GM19238 (cell line): ENCODE data around the gene ISCA1.

Experiments
- DNase-seq: peaks from one replicate; pipeline ENCODE4 v3.0.0; 2011; ENCODE audit warnings: low spot score; ENCODE audit not compliant: insufficient read length

ISCA1 gene

GRCh38 chr9:86230858-86231257 is 51.5 kb downstream of the ISCA1 start:
- DNase-seq, result no peak

GRCh38 chr9:86222667-86223066 is 59.7 kb downstream of the ISCA1 start:
- DNase-seq, result no peak

GRCh38 chr9:86219606-86220005 is 62.7 kb downstream of the ISCA1 start:
- DNase-seq, result no peak

- DNase-seq, result no peak
These were observed 65.1 kb downstream of the ISCA1 start for GRCh38 chr9:86217076-86217755.
